Measurements from ENCODE around the gene SRRD.

DNA sequence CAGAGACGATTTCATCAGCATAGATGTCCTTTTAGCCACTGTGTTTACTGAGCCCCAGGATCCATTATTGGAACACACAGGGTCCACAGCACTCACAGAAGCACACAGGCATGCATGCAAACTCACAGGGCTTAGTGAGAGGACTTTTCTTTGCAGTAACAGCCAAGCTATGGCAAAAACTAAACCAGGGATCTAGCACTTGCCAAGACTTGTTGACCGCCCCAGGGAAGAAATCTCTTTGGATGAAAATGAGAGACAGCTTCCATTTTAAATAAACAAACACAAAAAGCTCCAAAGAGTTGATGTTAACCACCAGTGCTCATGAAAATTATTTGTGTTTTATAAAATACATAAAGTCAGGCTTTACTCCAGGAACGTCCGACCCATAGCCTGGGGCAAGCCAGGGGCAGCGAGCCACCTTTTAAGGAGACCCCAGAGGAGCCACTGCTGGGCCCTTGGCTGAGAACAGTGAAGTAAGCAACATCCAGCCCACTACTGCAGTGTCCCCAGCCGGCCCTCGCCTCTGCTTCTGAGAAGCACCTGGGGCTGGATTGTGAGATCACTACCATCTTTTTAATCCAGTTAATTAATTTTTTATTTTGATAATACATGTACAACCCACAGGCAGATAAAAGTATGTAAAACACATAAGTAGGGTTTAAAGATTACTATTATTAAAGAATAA is 50.6 kb downstream of the SRRD start:
- TF ChIP-seq, protein P1, sequence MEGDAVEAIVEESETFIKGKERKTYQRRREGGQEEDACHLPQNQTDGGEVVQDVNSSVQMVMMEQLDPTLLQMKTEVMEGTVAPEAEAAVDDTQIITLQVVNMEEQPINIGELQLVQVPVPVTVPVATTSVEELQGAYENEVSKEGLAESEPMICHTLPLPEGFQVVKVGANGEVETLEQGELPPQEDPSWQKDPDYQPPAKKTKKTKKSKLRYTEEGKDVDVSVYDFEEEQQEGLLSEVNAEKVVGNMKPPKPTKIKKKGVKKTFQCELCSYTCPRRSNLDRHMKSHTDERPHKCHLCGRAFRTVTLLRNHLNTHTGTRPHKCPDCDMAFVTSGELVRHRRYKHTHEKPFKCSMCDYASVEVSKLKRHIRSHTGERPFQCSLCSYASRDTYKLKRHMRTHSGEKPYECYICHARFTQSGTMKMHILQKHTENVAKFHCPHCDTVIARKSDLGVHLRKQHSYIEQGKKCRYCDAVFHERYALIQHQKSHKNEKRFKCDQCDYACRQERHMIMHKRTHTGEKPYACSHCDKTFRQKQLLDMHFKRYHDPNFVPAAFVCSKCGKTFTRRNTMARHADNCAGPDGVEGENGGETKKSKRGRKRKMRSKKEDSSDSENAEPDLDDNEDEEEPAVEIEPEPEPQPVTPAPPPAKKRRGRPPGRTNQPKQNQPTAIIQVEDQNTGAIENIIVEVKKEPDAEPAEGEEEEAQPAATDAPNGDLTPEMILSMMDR (IDR thresholded peaks at IDR 0.05), result no peak
- TF ChIP-seq POLR2A (IDR thresholded peaks at IDR 0.05) (no peak), POLR2AphosphoS5 (IDR thresholded peaks at IDR 0.05) (no peak), EP300 (IDR thresholded peaks at IDR 0.05; ENCODE audit: low read depth) (no peak)
